Skeletal muscle tissue (tissue), 4 donors: ENCODE results near the gene RHBDL1. TPM values are rescaled to one million over a fixed set of nuclear protein-coding genes. Genes with fewer than 3 reads are reported as not detected.
A peak's percentile ranks its signal among the peaks of the same experiment; 100 is the strongest.

ENCODE experiments used
- H3K27ac ChIP-seq: one replicate; pipeline ENCODE4 v1.7.0; 2013; ENCODE audit warnings: mild to moderate bottlenecking, low read depth, low read length, inconsistent platforms
- H3K27me3 ChIP-seq, 3 donors: one replicate each; pipeline ENCODE4 v1.7.0; 2013; ENCODE audit warnings: low read length in 3 of 3; ENCODE audit not compliant: control insufficient read depth in 3 of 3, insufficient read depth in 3 of 3
- H3K36me3 ChIP-seq, 3 donors: one replicate each; pipeline ENCODE4 v1.7.0; 2013; ENCODE audit warnings: low read length in 3 of 3; ENCODE audit not compliant: control insufficient read depth in 3 of 3, insufficient read depth in 3 of 3
- H3K4me1 ChIP-seq, 3 donors: one replicate each; pipeline ENCODE4 v1.7.0; 2013; ENCODE audit warnings: low read length in 3 of 3, mild to moderate bottlenecking in 3 of 3; ENCODE audit not compliant: control insufficient read depth in 3 of 3, insufficient read depth in 3 of 3
- H3K4me3 ChIP-seq, 3 donors: one replicate each; pipeline ENCODE4 v1.7.0; 2013; ENCODE audit warnings: low read length in 3 of 3
- H3K9ac ChIP-seq, 3 donors: one replicate each; pipeline ENCODE4 v1.7.0; 2013; ENCODE audit warnings: low read length in 3 of 3, mild to moderate bottlenecking in 3 of 3, moderate library complexity in 2 of 3, low read depth in 1 of 3
- H3K9me3 ChIP-seq, 3 donors: one replicate each; pipeline ENCODE4 v1.7.0; 2013; ENCODE audit warnings: low read length in 3 of 3; ENCODE audit not compliant: control insufficient read depth in 3 of 3
- total RNA-seq: library from RNA; depleted of rRNA; stranded (reverse); fragments of >200 nt; gene quantifications from one replicate; pipeline ENCODE4 v1.2.3, GENCODE V29; 2014
- donor health status: Osteomylitis.

Gene RHBDL1
- total RNA-seq, 1 donor from 2014 or later: under 0.01 TPM

DNA sequence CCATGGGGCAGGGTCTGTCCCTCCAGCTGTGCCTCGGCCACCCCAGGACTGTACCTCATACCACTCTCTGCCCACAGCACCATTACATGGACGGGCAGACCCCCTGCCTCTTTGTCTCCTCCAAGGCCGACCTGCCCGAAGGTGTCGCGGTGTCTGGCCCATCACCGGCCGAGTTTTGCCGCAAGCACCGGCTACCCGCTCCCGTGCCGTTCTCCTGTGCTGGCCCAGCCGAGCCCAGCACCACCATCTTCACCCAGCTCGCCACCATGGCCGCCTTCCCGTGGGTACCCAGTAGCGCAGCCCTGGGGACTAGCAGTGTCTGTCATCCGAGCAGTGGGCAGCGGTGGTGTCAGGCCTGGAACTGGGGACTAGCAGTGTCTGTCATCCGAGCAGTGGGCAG, 2.6 kb upstream of the RHBDL1 start:
- peaks cover 12 to 19% (median 17%) of the 10 kb centered on the region in 3 donors for H3K4me1 ChIP-seq
- no peak overlapping the region for H3K4me3 ChIP-seq
- peaks cover 32 to 40% (median 37%) of the 10 kb centered on the region in 3 donors for H3K36me3 ChIP-seq
- H3K27me3 ChIP-seq: peaks cover 0 to 16% (median 7%) of the 10 kb centered on the region in 3 donors
- H3K9me3 ChIP-seq: no peaks in the 10 kb centered on the region
- H3K27ac ChIP-seq: no peak overlapping the region
- H3K9ac ChIP-seq: no peak overlapping the region

DNA sequence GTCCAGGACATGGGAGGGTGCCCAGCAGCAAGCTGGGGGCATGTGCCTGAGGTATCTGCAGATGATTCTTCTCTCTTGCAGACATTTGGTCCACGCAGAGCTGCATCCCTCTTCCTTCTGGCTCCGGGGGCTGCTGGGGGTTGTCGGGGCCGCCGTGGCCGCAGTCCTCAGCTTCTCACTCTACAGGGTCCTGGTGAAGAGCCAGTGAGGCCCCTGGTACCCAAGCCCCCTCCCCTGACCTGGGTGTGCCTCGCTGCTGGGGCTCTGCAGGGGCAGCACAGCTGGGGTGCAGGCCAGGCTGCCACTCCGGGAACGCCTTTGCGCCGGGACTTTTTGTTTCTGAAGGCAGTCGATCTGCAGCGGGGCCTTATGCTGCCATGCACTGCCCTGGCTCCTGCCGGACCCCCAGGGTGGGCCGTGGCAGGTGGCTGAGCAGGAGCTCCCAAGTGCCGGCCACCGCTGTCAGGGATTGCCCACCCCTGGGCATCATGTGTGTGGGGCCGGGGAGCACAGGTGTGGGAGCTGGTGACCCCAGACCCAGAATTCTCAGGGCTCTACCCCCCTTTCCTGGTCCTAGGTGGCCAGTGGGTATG, 2.0 kb upstream of the RHBDL1 start:
- Histone ChIP-seq H3K27me3 (peaks cover 0 to 16% (median 7%) of the 10 kb centered on the region in 3 donors), H3K9ac (no peak overlapping the region), H3K9me3 (no peaks in the 10 kb centered on the region), H3K4me1 (peaks cover 12 to 18% (median 17%) of the 10 kb centered on the region in 3 donors), H3K4me3 (no peak overlapping the region), H3K27ac (no peak overlapping the region), H3K36me3 (peaks cover 32 to 40% (median 37%) of the 10 kb centered on the region in 3 donors)

DNA sequence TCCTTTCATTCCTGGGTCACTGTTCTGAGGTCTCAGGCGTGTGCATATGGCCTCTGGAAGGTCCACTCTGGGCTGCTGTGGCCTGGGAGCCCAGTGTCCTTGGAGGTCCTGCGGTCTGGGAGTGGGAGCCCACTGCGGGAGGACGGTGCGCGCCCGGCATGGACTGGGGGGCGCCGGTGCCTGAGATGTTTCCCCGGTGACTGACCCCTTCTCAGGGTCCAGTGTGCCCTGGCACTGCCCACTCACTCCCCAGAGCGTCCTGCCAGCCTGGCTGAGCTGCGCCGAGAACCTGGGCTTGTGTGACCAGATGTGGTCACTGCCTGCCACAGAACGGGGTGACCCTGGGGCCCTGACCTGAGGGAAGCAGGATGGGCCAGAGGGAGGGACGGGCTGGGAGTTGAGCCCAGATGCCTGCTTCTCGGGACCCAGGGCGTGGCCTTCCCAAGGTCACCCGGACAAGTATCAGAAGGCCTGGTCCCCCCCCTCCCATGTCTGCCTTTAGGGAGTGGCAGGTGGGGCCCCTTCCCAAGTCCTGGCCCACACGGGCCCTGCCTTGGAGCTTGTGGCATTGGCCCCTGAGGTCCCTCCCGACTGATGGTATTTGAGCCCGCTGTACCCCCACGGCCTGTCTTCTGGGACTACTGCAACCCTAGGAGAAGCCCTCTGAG, 1.1 kb upstream of the RHBDL1 start:
- H3K9ac ChIP-seq: peak overlapping the region in 2 of 3 donors; percentile 33 to 45
- peaks cover 0 to 16% (median 7%) of the 10 kb centered on the region in 3 donors for H3K27me3 ChIP-seq
- peaks cover 5 to 16% (median 10%) of the 10 kb centered on the region in 3 donors for H3K4me1 ChIP-seq
- no peak overlapping the region for H3K4me3 ChIP-seq
- no peak overlapping the region for H3K27ac ChIP-seq
- no peaks in the 10 kb centered on the region for H3K9me3 ChIP-seq
- H3K36me3 ChIP-seq: peaks cover 30 to 37% (median 36%) of the 10 kb centered on the region in 3 donors

GRCh38 chr16:675884-676564, 553 bp downstream of the RHBDL1 start:
- peaks cover 0 to 16% (median 7%) of the 10 kb centered on the region in 3 donors for H3K27me3 ChIP-seq
- peaks cover 17 to 28% (median 21%) of the 10 kb centered on the region in 3 donors for H3K36me3 ChIP-seq
- H3K4me1 ChIP-seq: peaks cover 10 to 20% (median 17%) of the 10 kb centered on the region in 3 donors
- no peak overlapping the region for H3K4me3 ChIP-seq
- H3K27ac ChIP-seq: no peak overlapping the region
- H3K9me3 ChIP-seq: no peaks in the 10 kb centered on the region
- peak overlapping the region in 1 of 3 donors; percentile 57 for H3K9ac ChIP-seq

DNA sequence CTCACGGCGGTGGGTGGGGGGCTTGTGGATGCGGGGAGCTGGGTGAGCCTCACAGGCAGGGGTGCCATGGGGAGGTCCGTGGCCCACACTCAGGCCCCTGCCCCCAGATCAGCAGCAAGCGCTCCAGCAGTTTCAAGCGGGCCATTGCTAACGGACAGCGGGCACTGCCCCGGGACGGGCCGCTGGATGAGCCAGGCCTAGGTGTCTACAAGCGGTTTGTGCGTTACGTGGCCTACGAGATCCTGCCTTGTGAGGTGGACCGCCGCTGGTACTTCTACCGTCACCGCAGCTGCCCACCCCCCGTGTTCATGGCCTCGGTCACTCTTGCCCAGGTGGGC, 1.1 kb downstream of the RHBDL1 start:
- Histone ChIP-seq H3K27ac (no peak overlapping the region), H3K4me1 (peaks cover 15 to 25% (median 22%) of the 10 kb centered on the region in 3 donors), H3K9ac (no peak overlapping the region), H3K9me3 (no peaks in the 10 kb centered on the region), H3K27me3 (peaks cover 0 to 16% (median 7%) of the 10 kb centered on the region in 3 donors), H3K4me3 (no peak overlapping the region), H3K36me3 (peaks cover 16 to 23% (median 17%) of the 10 kb centered on the region in 3 donors)

GRCh38 chr16:676913-677312, 1.4 kb downstream of the RHBDL1 start:
- peaks cover 18 to 29% (median 26%) of the 10 kb centered on the region in 3 donors for H3K4me1 ChIP-seq
- no peak overlapping the region for H3K27ac ChIP-seq
- no peak overlapping the region for H3K9ac ChIP-seq
- H3K9me3 ChIP-seq: no peaks in the 10 kb centered on the region
- peaks cover 17 to 24% (median 19%) of the 10 kb centered on the region in 3 donors for H3K36me3 ChIP-seq
- H3K27me3 ChIP-seq: peaks cover 0 to 16% (median 7%) of the 10 kb centered on the region in 3 donors
- H3K4me3 ChIP-seq: no peak overlapping the region

GRCh38 chr16:677316-678190, 2.1 kb downstream of the RHBDL1 start:
- no peak overlapping the region for H3K27ac ChIP-seq
- peaks cover 17 to 24% (median 19%) of the 10 kb centered on the region in 3 donors for H3K36me3 ChIP-seq
- H3K9ac ChIP-seq: no peak overlapping the region
- H3K9me3 ChIP-seq: no peaks in the 10 kb centered on the region
- H3K4me1 ChIP-seq: peaks cover 24 to 35% (median 32%) of the 10 kb centered on the region in 3 donors
- peaks cover 0 to 16% (median 7%) of the 10 kb centered on the region in 3 donors for H3K27me3 ChIP-seq
- H3K4me3 ChIP-seq: no peak overlapping the region

DNA sequence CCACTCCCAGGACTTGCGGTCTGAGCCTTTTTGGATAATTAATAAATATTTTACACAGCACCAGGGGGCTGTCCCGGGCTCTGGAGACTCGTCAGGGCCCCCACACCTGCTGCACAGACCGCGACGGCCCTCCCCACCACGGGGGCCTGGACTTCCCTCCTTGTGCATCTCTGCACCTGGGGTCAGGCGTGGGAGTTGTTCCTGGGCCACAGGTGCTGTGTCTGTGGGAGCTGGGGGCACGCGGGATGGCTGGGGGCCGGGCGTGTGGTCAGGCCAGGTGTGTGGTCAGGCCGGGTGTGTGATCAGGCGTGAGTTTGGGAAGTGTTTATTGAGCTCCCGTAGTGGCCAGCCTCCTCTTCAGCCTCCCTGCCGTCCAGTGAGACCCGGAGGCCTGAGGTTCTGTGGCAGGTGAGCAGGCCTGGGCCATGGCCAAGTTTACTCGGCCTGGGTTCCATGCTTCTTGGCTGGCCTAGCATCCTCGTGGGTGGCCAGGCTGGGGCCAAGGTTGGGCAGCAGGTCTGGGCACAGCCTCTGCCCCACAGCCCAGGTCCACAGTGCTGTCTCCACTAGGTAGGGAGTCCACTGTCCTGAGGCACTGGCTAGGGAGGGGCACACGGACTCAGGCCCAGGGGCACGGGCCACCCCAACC, 2.9 kb downstream of the RHBDL1 start:
- Histone ChIP-seq H3K9me3 (no peaks in the 10 kb centered on the region), H3K9ac (no peak overlapping the region), H3K27me3 (peaks cover 0 to 16% (median 7%) of the 10 kb centered on the region in 3 donors), H3K4me1 (peaks cover 31 to 43% (median 40%) of the 10 kb centered on the region in 3 donors), H3K36me3 (peaks cover 17 to 24% (median 18%) of the 10 kb centered on the region in 3 donors), H3K4me3 (no peak overlapping the region), H3K27ac (no peak overlapping the region)
